Erythroblast (primary cell): ENCODE data around the gene MEOX2.

Experiments
- GATA1 ChIP-seq: IDR thresholded peaks from 2 replicates; pipeline ENCODE4 v1.6.1; 2011; ENCODE audit warnings: low read depth, mild to moderate bottlenecking, control low read depth, low read length, moderate library complexity
- POLR2A ChIP-seq: IDR thresholded peaks from 2 replicates; pipeline ENCODE4 v1.6.1; 2011; ENCODE audit warnings: mild to moderate bottlenecking, low read length

DNA sequence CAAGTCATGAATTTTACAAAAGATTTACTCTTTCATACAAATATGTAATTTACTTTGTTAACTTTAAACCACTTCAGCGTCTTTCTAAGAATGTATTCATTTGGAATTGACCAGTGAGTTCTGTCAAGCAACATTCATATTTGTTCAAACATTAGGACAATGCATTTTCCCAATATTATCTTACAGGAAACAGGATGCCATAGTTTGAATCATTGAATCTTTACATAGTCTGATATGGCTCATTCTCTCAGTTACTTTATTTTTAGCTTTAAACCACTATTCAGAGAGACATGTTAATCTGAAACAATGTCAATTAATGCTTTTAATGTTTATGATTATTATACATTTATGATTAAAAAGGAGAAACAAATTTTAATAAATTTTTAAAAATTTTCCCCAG, 21.1 kb upstream of the MEOX2 start:
- no peak for TF ChIP-seq POLR2A
- TF ChIP-seq GATA1, result no peak
